ENCODE data around the gene LOX. TPM values are rescaled to one million over a fixed set of nuclear protein-coding genes. Genes with fewer than 3 reads are reported as not detected.

The LOX gene
- total and polyA plus RNA-seq, 9 of the 15 experiments (the other 6 are each of a cell fraction or from before 2014, with no cell fraction given) = 0.06 to 0.09 TPM; not detected in 7

- no peak for TF ChIP-seq HBP1 (CRISPR knock-in tag; IDR thresholded peaks at IDR 0.05)
- TF ChIP-seq ZNF140 (CRISPR knock-in tag; IDR thresholded peaks at IDR 0.05) = no peak
- no peak for TF ChIP-seq DEAF1 (CRISPR knock-in tag; IDR thresholded peaks at IDR 0.05)
- no peak for TF ChIP-seq MYC (IDR thresholded peaks at IDR 0.05; ENCODE audit: low read depth, low read length)
- no peak for TF ChIP-seq MYC (CRISPR knock-in tag; IDR thresholded peaks at IDR 0.05; ENCODE audit: borderline replicate concordance, low read depth)
- TF ChIP-seq ZNF324 (CRISPR knock-in tag; IDR thresholded peaks at IDR 0.05) = no peak
- TF ChIP-seq STAG1 (CRISPR knock-in tag; IDR thresholded peaks at IDR 0.05; ENCODE audit: borderline replicate concordance) = no peak
- peak; percentile 77 for TF ChIP-seq MAX (CRISPR knock-in tag; IDR thresholded peaks at IDR 0.05)
- no peak for TF ChIP-seq ZBTB34 (CRISPR knock-in tag; IDR thresholded peaks at IDR 0.05)
- no peak for TF ChIP-seq BCOR (IDR thresholded peaks at IDR 0.05)
- no peak for TF ChIP-seq SRF (CRISPR knock-in tag; IDR thresholded peaks at IDR 0.05)
- no peak for TF ChIP-seq CEBPG (CRISPR knock-in tag; IDR thresholded peaks at IDR 0.05)
- TF ChIP-seq CEBPG (tag; conservative IDR thresholded peaks at IDR 0.05 in 1 of 2, IDR thresholded peaks at IDR 0.05 in 1 of 2) = no peak
- no peak for TF ChIP-seq TSC22D4 (tag; IDR thresholded peaks at IDR 0.05)
- TF ChIP-seq MLLT1 (IDR thresholded peaks at IDR 0.05) = no peak
- TF ChIP-seq FOXK1 (CRISPR knock-in tag; IDR thresholded peaks at IDR 0.05; ENCODE audit: borderline replicate concordance) = no peak
- TF ChIP-seq RFX1 (IDR thresholded peaks at IDR 0.05) = no peak
- TF ChIP-seq NFXL1 (CRISPR knock-in tag; IDR thresholded peaks at IDR 0.05) = no peak
These were observed 43.7 kb upstream of the LOX start (continued) for GRCh38 chr5:122121479-122122465.

Data from K562 (cell line).